ENCODE data around the gene ERC2. TPM values are rescaled to one million over a fixed set of nuclear protein-coding genes. Genes with fewer than 3 reads are reported as not detected.

The ERC2 gene
- total and polyA plus RNA-seq, 7 experiments from 2014 or later: not detected

DNA sequence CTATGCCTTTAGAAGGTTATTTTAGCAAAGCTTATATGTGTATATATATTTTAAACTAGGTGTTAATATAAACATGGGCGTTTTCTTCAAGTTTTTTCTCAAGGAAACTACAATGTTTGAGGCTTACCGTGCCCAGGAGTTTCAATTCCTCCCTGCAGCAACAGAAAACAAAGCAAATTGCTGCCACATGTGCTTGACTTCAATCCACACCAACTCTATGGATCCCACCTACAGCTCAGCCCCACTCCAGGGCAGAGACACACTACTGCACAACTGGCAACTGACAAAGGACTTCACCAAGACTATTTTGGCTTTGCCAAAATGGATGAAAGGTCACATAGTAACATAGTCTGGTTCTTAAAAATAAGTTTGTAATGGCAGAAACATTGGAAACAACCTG lies 346.6 kb downstream of the ERC2 start:
- H3K27me3 ChIP-seq (ENCODE audit: control insufficient read depth in 2 of 2, insufficient read depth in 2 of 2, low read length in 2 of 2): no peaks in the 10 kb centered on the region
- H3K4me3 ChIP-seq (ENCODE audit: low read length): no peak overlapping the region
- H3K4me3 Mint-ChIP-seq: no peak overlapping the region
- no peak overlapping the region for H3K27ac Mint-ChIP-seq
- no peaks in the 10 kb centered on the region for H3K9me3 ChIP-seq (ENCODE audit: control insufficient read depth in 2 of 3, low read length in 3 of 3)
- peaks cover 0 to 13% (median 8%) of the 10 kb centered on the region in 5 donors for H3K27me3 Mint-ChIP-seq
- no peaks in the 10 kb centered on the region for H3K36me3 Mint-ChIP-seq
- CTCF ChIA-PET: no interaction called here
- no peaks in the 10 kb centered on the region for H3K4me1 ChIP-seq (ENCODE audit: control insufficient read depth in 2 of 2, insufficient read depth in 2 of 2, low read length in 2 of 2)
- H3K27ac ChIP-seq (ENCODE audit: low read depth, low read length): no peak overlapping the region
- DNase-seq (no peak), ATAC-seq (no peak)
- no peaks in the 10 kb centered on the region for H3K4me1 Mint-ChIP-seq
- peaks cover 0 to 12% (median 2%) of the 10 kb centered on the region in 11 donors for H3K9me3 Mint-ChIP-seq
- no peaks in the 10 kb centered on the region for H3K36me3 ChIP-seq (ENCODE audit: control insufficient read depth in 2 of 3, insufficient read depth in 3 of 3, low read length in 3 of 3)
- POLR2A ChIA-PET: no interaction called here
- intact Hi-C loops (cut with micrococcal nuclease): no loop called here

DNA sequence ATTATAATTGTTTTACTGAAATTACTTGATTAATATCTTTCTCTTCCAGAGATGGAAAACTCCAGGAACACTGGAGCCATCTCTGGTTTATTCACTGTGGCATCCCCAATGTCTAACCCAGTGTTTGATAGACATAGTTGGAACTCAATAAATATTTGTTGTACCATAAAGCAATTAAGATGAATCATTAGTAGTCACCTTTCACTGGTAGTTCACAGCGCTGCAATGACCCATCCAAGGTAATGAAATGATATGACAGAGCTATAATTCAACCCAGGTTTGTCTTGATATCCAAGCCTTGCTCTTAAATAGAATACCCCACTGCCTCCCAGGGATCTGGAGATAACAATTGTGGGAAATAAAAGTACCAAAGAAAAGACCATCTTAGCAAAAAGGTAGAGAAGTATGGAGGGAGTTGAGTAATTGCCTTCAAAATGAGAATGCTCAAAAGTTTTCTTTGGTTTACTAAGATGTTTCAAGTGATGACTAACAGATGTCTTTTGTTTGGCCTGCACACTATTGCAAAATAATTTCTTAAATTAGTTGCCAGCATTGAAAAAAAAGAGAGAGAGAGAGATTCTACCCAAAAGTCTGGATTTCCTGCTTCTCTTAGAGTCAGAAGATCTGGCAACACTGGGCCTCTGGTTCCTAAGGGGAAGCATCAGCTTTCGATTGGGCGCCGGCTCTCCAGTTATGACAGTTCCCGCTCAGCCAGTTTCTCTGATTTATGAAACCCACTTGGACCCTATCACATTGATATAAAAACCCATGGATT lies 348.5 kb downstream of the ERC2 start:
- H3K27ac Mint-ChIP-seq: no peak overlapping the region
- H3K9me3 Mint-ChIP-seq: peaks cover 0 to 17% (median 6%) of the 10 kb centered on the region in 11 donors
- Histone ChIP-seq H3K4me3 (ENCODE audit: low read length) (no peak overlapping the region), H3K9me3 (ENCODE audit: control insufficient read depth in 2 of 3, low read length in 3 of 3) (no peaks in the 10 kb centered on the region), H3K27me3 (ENCODE audit: control insufficient read depth in 2 of 2, insufficient read depth in 2 of 2, low read length in 2 of 2) (no peaks in the 10 kb centered on the region), H3K27ac (ENCODE audit: low read depth, low read length) (no peak overlapping the region), H3K36me3 (ENCODE audit: control insufficient read depth in 2 of 3, insufficient read depth in 3 of 3, low read length in 3 of 3) (no peaks in the 10 kb centered on the region), H3K4me1 (ENCODE audit: control insufficient read depth in 2 of 2, insufficient read depth in 2 of 2, low read length in 2 of 2) (no peaks in the 10 kb centered on the region)
- H3K36me3 Mint-ChIP-seq: no peaks in the 10 kb centered on the region
- H3K4me1 Mint-ChIP-seq: no peaks in the 10 kb centered on the region
- DNase-seq: no peak
- ChIA-PET CTCF (no interaction called here), POLR2A (no interaction called here)
- H3K27me3 Mint-ChIP-seq: peaks cover 0 to 8% (median 6%) of the 10 kb centered on the region in 5 donors
- H3K4me3 Mint-ChIP-seq: no peak overlapping the region
- ATAC-seq: no peak
- intact Hi-C loops (cut with micrococcal nuclease): no loop called here

- Histone ChIP-seq H3K9me3 (ENCODE audit: control insufficient read depth in 2 of 3, low read length in 3 of 3) (no peaks in the 10 kb centered on the region), H3K4me3 (ENCODE audit: low read length) (no peak overlapping the region), H3K27me3 (ENCODE audit: control insufficient read depth in 2 of 2, insufficient read depth in 2 of 2, low read length in 2 of 2) (no peaks in the 10 kb centered on the region), H3K36me3 (ENCODE audit: control insufficient read depth in 2 of 3, insufficient read depth in 3 of 3, low read length in 3 of 3) (no peaks in the 10 kb centered on the region), H3K27ac (ENCODE audit: low read depth, low read length) (no peak overlapping the region), H3K4me1 (ENCODE audit: control insufficient read depth in 2 of 2, insufficient read depth in 2 of 2, low read length in 2 of 2) (no peaks in the 10 kb centered on the region)
- Mint-ChIP-seq H3K36me3 (no peaks in the 10 kb centered on the region), H3K4me3 (no peak overlapping the region), H3K9me3 (peaks cover 0 to 20% (median 9%) of the 10 kb centered on the region in 11 donors), H3K27me3 (peaks cover 0 to 7% (median 3%) of the 10 kb centered on the region in 5 donors), H3K27ac (no peak overlapping the region), H3K4me1 (no peaks in the 10 kb centered on the region)
- intact Hi-C loops (cut with micrococcal nuclease): no loop called here
- ATAC-seq (no peak), DNase-seq (no peak)
- ChIA-PET CTCF (no interaction called here), POLR2A (no interaction called here)
Observed at GRCh38 chr3:56118968-56119367, 349.3 kb downstream of the ERC2 start.

DNA sequence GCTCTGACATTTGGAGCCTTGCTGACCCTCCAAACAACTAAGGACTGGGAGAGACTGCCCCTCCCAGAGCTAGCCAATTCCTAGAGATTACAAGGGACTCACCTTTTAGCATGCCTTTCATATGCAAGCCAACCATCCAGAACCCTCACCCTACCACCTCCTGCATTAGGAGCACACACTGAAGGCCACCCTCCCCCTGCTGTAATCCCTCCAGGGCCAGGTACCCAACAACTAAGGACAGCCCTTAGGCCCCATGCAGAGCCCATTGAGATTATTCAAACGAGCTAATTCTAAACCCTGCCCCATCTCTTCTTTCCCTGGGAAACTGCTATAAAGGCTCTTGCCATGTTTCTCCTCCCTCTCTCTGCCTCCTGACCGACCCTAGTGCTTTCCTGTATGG lies 352.6 kb downstream of the ERC2 start:
- ChIA-PET CTCF (no interaction called here), POLR2A (no interaction called here)
- Histone ChIP-seq H3K4me1 (ENCODE audit: control insufficient read depth in 2 of 2, insufficient read depth in 2 of 2, low read length in 2 of 2) (no peaks in the 10 kb centered on the region), H3K27me3 (ENCODE audit: control insufficient read depth in 2 of 2, insufficient read depth in 2 of 2, low read length in 2 of 2) (no peaks in the 10 kb centered on the region), H3K4me3 (ENCODE audit: low read length) (no peak overlapping the region), H3K36me3 (ENCODE audit: control insufficient read depth in 2 of 3, insufficient read depth in 3 of 3, low read length in 3 of 3) (no peaks in the 10 kb centered on the region), H3K27ac (ENCODE audit: low read depth, low read length) (no peak overlapping the region), H3K9me3 (ENCODE audit: control insufficient read depth in 2 of 3, low read length in 3 of 3) (no peaks in the 10 kb centered on the region)
- no peak overlapping the region for H3K27ac Mint-ChIP-seq
- peaks cover 0 to 7% (median 0%) of the 10 kb centered on the region in 5 donors for H3K27me3 Mint-ChIP-seq
- H3K4me3 Mint-ChIP-seq: no peak overlapping the region
- H3K9me3 Mint-ChIP-seq: peaks cover 0 to 17% (median 11%) of the 10 kb centered on the region in 11 donors
- no peaks in the 10 kb centered on the region for H3K36me3 Mint-ChIP-seq
- no peaks in the 10 kb centered on the region for H3K4me1 Mint-ChIP-seq
- ATAC-seq (no peak), DNase-seq (no peak)
- intact Hi-C loops (cut with micrococcal nuclease): no loop called here

GRCh38 chr3:56115199-56115598 lies 353.1 kb downstream of the ERC2 start:
- POLR2A ChIA-PET: no interaction called here
- Histone ChIP-seq H3K27ac (ENCODE audit: low read depth, low read length) (no peak overlapping the region), H3K9me3 (ENCODE audit: control insufficient read depth in 2 of 3, low read length in 3 of 3) (no peaks in the 10 kb centered on the region), H3K36me3 (ENCODE audit: control insufficient read depth in 2 of 3, insufficient read depth in 3 of 3, low read length in 3 of 3) (no peaks in the 10 kb centered on the region), H3K27me3 (ENCODE audit: control insufficient read depth in 2 of 2, insufficient read depth in 2 of 2, low read length in 2 of 2) (no peaks in the 10 kb centered on the region), H3K4me1 (ENCODE audit: control insufficient read depth in 2 of 2, insufficient read depth in 2 of 2, low read length in 2 of 2) (no peaks in the 10 kb centered on the region), H3K4me3 (ENCODE audit: low read length) (no peak overlapping the region)
- no peak for DNase-seq
- ATAC-seq: no peak
- Mint-ChIP-seq H3K4me3 (no peak overlapping the region), H3K36me3 (no peaks in the 10 kb centered on the region), H3K9me3 (peaks cover 0 to 16% (median 11%) of the 10 kb centered on the region in 11 donors), H3K27ac (no peak overlapping the region), H3K4me1 (no peaks in the 10 kb centered on the region), H3K27me3 (peaks cover 0 to 7% (median 0%) of the 10 kb centered on the region in 5 donors)
- CTCF ChIA-PET: no interaction called here
- intact Hi-C loops (cut with micrococcal nuclease): no loop called here

DNA sequence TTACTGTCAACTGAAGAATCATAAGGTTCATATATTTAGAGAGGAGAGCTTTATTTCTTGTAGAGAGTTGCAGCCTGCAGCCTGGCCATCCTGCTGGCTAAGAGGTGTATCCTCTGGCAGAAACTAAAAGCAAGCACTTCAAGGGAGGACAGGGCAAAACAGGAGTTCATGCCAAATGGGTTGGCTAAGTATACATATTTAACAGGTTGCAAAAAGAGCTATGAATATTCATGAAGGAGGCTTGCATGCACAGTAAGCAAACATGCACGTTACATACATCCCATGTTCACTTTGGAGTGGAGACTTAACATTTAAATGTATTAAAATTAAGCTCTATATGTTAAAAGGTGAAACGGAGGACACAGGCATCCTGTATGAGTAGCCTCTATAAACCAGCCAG lies 354.4 kb downstream of the ERC2 start:
- peaks cover 0 to 7% (median 2%) of the 10 kb centered on the region in 5 donors for H3K27me3 Mint-ChIP-seq
- ATAC-seq: no peak
- POLR2A ChIA-PET: no interaction called here

GRCh38 chr3:56113231-56113630 lies 355.0 kb downstream of the ERC2 start:
- no peaks in the 10 kb centered on the region for H3K4me1 Mint-ChIP-seq
- POLR2A ChIA-PET: no interaction called here
- peaks cover 0 to 22% (median 11%) of the 10 kb centered on the region in 11 donors for H3K9me3 Mint-ChIP-seq

More for the DNA sequence above, 354.4 kb downstream of the ERC2 start:
- no peak overlapping the region for H3K4me3 ChIP-seq (ENCODE audit: low read length)
- no peaks in the 10 kb centered on the region for H3K4me1 ChIP-seq (ENCODE audit: control insufficient read depth in 2 of 2, insufficient read depth in 2 of 2, low read length in 2 of 2)
- H3K4me1 Mint-ChIP-seq: no peaks in the 10 kb centered on the region
- no peaks in the 10 kb centered on the region for H3K36me3 Mint-ChIP-seq
- no peak overlapping the region for H3K27ac Mint-ChIP-seq
- H3K27me3 ChIP-seq (ENCODE audit: control insufficient read depth in 2 of 2, insufficient read depth in 2 of 2, low read length in 2 of 2): no peaks in the 10 kb centered on the region
- no peak overlapping the region for H3K27ac ChIP-seq (ENCODE audit: low read depth, low read length)
- no peak overlapping the region for H3K4me3 Mint-ChIP-seq
- DNase-seq: no peak
- H3K36me3 ChIP-seq (ENCODE audit: control insufficient read depth in 2 of 3, insufficient read depth in 3 of 3, low read length in 3 of 3): no peaks in the 10 kb centered on the region
- H3K9me3 Mint-ChIP-seq: peaks cover 0 to 22% (median 11%) of the 10 kb centered on the region in 11 donors
- H3K9me3 ChIP-seq (ENCODE audit: control insufficient read depth in 2 of 3, low read length in 3 of 3): no peaks in the 10 kb centered on the region
- CTCF ChIA-PET: no interaction called here
- intact Hi-C loops (cut with micrococcal nuclease): no loop called here

More at GRCh38 chr3:56113231-56113630, 355.0 kb downstream of the ERC2 start:
- intact Hi-C loops (cut with micrococcal nuclease): no loop called here
- H3K9me3 ChIP-seq (ENCODE audit: control insufficient read depth in 2 of 3, low read length in 3 of 3): no peaks in the 10 kb centered on the region
- no peak overlapping the region for H3K4me3 ChIP-seq (ENCODE audit: low read length)
- Mint-ChIP-seq H3K27ac (no peak overlapping the region), H3K36me3 (no peaks in the 10 kb centered on the region), H3K4me3 (no peak overlapping the region), H3K27me3 (peaks cover 0 to 7% (median 2%) of the 10 kb centered on the region in 5 donors)
- ATAC-seq: no peak
- CTCF ChIA-PET: no interaction called here
- no peaks in the 10 kb centered on the region for H3K4me1 ChIP-seq (ENCODE audit: control insufficient read depth in 2 of 2, insufficient read depth in 2 of 2, low read length in 2 of 2)
- no peak for DNase-seq
- no peaks in the 10 kb centered on the region for H3K36me3 ChIP-seq (ENCODE audit: control insufficient read depth in 2 of 3, insufficient read depth in 3 of 3, low read length in 3 of 3)
- no peak overlapping the region for H3K27ac ChIP-seq (ENCODE audit: low read depth, low read length)
- H3K27me3 ChIP-seq (ENCODE audit: control insufficient read depth in 2 of 2, insufficient read depth in 2 of 2, low read length in 2 of 2): no peaks in the 10 kb centered on the region
